K562 (cell line): ENCODE measurements around the gene PCSK7. TPM values are rescaled to one million over a fixed set of nuclear protein-coding genes. Genes with fewer than 3 reads are reported as not detected.

Experiments
- BACH1 ChIP-seq: fragments of 200-800 bp; sonication (Bioruptor generic); IDR thresholded peaks from 2 replicates; pipeline ENCODE4 v1.6.1; 2016; ENCODE audit warnings: missing genetic modification characterization, missing compliant biosample characterization
- BDP1 ChIP-seq: IDR thresholded peaks from 3 replicates; pipeline ENCODE4 v1.6.1; 2011; ENCODE audit not compliant: insufficient read length, insufficient read depth
- CBFB ChIP-seq: sonication (generic); formaldehyde crosslinking; IDR thresholded peaks from 2 replicates; pipeline ENCODE4 v1.4.0; 2020; ENCODE audit warnings: mild to moderate bottlenecking, missing genetic modification reagents
- CBX1 ChIP-seq: sonication (generic); IDR thresholded peaks from 2 replicates; pipeline ENCODE4 v1.6.1; 2016; ENCODE audit warnings: antibody characterized with exemption, low read depth, mild to moderate bottlenecking
- CEBPG ChIP-seq, 3 experiments: fragments of 200-800 bp in 1 of 3; sonication (Bioruptor generic) in 1 of 3; sonication (generic) in 1 of 3; formaldehyde crosslinking in 1 of 3; IDR thresholded peaks in 2 of 3; conservative IDR thresholded peaks in 1 of 3; 2 replicates each; pipeline versions ENCODE4 v1.6.1 to v1.8.0; 2016 to 2022; ENCODE audit warnings: missing compliant biosample characterization in 2 of 3, missing genetic modification characterization in 2 of 3, mild to moderate bottlenecking in 1 of 3, missing genetic modification reagents in 1 of 3
- FOXK2 ChIP-seq, 2 experiments: fragments of 450-650 bp; IDR thresholded peaks in 1 of 2; conservative IDR thresholded peaks in 1 of 2; 2 replicates each; pipeline ENCODE4 v1.6.1; 2016; ENCODE audit warnings: low read depth in 2 of 2, mild to moderate bottlenecking in 1 of 2
- GTF2F1 ChIP-seq: IDR thresholded peaks from 2 replicates; pipeline ENCODE4 v1.6.1; 2011; ENCODE audit warnings: low read depth, low read length, improper control_type of control experiment
- JUN ChIP-seq, 2 experiments: sonication (generic) in 1 of 2; formaldehyde crosslinking in 1 of 2; IDR thresholded peaks; 2 replicates each; pipeline versions ENCODE4 v1.6.1 to v1.8.0; 2012 to 2022; ENCODE audit warnings: borderline replicate concordance in 2 of 2, mild to moderate bottlenecking in 2 of 2, improper control_type of control experiment in 1 of 2, low read depth in 1 of 2, low read length in 1 of 2, missing genetic modification reagents in 1 of 2
- NRF1 ChIP-seq, 2 experiments: fragments of 450-650 bp; IDR thresholded peaks in 1 of 2; conservative IDR thresholded peaks in 1 of 2; 2 replicates each; pipeline ENCODE4 v1.6.1; 2014; ENCODE audit warnings: mild to moderate bottlenecking in 2 of 2
- PTRF ChIP-seq: fragments of 450-650 bp; IDR thresholded peaks from 2 replicates; pipeline ENCODE4 v1.6.1; 2016; ENCODE audit warnings: mild to moderate bottlenecking, missing genetic modification characterization, missing compliant biosample characterization
- SFPQ ChIP-seq: fragments of 200-400 bp; formaldehyde crosslinking; IDR thresholded peaks from 2 replicates; pipeline ENCODE4 v1.6.1; 2017; ENCODE audit warnings: mild to moderate bottlenecking, low read depth, low read length, moderate library complexity
- SIN3A ChIP-seq, 2 experiments: fragments of 150-350 bp in 1 of 2; IDR thresholded peaks; 2 replicates each; pipeline ENCODE4 v1.6.1; 2011 to 2016; ENCODE audit warnings: borderline replicate concordance in 2 of 2, low read depth in 2 of 2, low read length in 2 of 2, mild to moderate bottlenecking in 2 of 2, moderate library complexity in 2 of 2; ENCODE audit not compliant: control insufficient read depth in 1 of 2
- TAF1 ChIP-seq: IDR thresholded peaks from 2 replicates; pipeline ENCODE4 v1.6.1; 2011; ENCODE audit warnings: mild to moderate bottlenecking, low read length, moderate library complexity; ENCODE audit not compliant: insufficient read depth, control insufficient read depth, severe bottlenecking; ENCODE audit errors: extremely low read depth
- TAF9B ChIP-seq: fragments of 450-650 bp; IDR thresholded peaks from 2 replicates; pipeline ENCODE4 v1.6.1; 2018; ENCODE audit warnings: mild to moderate bottlenecking; ENCODE audit not compliant: partially characterized antibody
- ZC3H11A ChIP-seq: IDR thresholded peaks from 2 replicates; pipeline ENCODE4 v1.6.1; 2012; ENCODE audit warnings: low read depth, low read length, improper control_type of control experiment
- ZC3H8 ChIP-seq: fragments of 450-650 bp; IDR thresholded peaks from 2 replicates; pipeline ENCODE4 v1.6.1; 2017
- polyA plus RNA-seq, 8 experiments: library from polyadenylated mRNA; depleted of rRNA in 4 of 8; stranded (reverse) in 5 of 8; unstranded in 3 of 8; fragments of >200 nt; fragmentation: Nextera tagmentation in 2 of 8; fragmentation: Illumina TruSeq in 1 of 8; extraction: Ambion mirVana in 2 of 8; extraction: Trizol in 1 of 8; gene quantifications; 2 replicates each; pipeline versions ENCODE4 v1.2.1 to v1.2.3, GENCODE V29; 2011 to 2014; ENCODE audit warnings: inconsistent platforms in 1 of 8, missing spikeins in 1 of 8
- total RNA-seq, 7 experiments: library from RNA; depleted of rRNA in 6 of 7; stranded (reverse); fragments of >200 nt in 6 of 7; fragmentation: Illumina TruSeq in 2 of 7; extraction: Trizol in 2 of 7; gene quantifications; 2 replicates each; pipeline versions ENCODE4 v1.2.1 to v1.2.3, GENCODE V29; 2011 to 2021; ENCODE audit warnings: low replicate concordance in 1 of 7
- TF ChIP-seq, protein P1 (sequence below): fragments of 250-450 bp; sonication (Bioruptor Pico); IDR thresholded peaks from 2 replicates; pipeline ENCODE4 v1.4.0; 2020; ENCODE audit warnings: mild to moderate bottlenecking, moderate library complexity
- TF ChIP-seq, protein P2 (sequence below): fragments of 250-450 bp; sonication (Bioruptor Pico); IDR thresholded peaks from 2 replicates; pipeline ENCODE4 v1.8.0; 2021; ENCODE audit warnings: borderline replicate concordance, mild to moderate bottlenecking, moderate library complexity; ENCODE audit not compliant: poor library complexity, severe bottlenecking
- TF ChIP-seq, protein P3 (sequence below): fragments of 450-650 bp; formaldehyde crosslinking; IDR thresholded peaks from 2 replicates; pipeline ENCODE4 v1.4.0; 2020; ENCODE audit warnings: mild to moderate bottlenecking, mixed read lengths

Gene PCSK7
- total and polyA plus RNA-seq, 9 of the 15 experiments (the other 6 are each of a cell fraction or from before 2014, with no cell fraction given): 3.1 to 29.2 (median 15.6) TPM

DNA sequence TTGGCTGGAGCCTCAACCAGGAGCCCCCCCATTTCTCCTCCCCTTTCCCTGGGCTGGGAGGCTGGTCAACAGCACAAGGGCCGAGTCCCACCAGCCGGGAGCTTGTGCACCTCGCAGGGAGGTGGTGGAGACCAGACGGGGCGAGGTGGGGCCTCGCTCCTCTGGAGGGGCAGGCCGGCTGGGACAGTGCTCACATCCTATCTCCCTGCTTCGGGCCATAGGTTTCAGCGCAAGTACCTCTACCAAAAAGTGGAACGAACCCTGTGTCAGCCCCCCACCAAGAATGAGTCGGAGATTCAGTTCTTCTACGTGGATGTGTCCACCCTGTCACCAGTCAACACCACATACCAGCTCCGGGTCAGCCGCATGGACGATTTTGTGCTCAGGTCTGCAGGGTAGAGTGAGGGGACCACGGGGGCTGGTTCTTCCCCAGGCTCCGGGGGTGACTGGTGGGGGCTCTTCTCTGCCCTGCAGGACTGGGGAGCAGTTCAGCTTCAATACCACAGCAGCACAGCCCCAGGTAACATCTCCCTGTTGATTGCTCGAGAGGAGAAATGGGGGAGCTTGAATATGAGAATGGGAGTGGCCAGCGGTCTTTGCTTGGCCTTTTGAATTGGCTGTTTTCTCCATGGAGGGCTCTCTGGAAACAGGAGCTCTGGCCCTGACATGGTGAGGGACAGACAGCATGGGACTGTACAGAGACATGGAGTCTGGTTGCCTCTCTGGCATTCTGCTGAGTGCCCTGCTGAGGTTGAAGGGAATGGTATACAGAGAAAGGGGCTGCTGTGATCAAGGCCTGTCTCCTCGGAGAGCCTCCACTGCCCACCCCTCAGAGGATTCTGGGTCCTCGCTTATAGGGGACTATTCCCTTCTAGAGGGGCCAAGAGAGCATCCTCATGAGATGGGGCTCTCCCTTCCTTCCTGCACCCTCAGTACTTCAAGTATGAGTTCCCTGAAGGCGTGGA is 50.0 kb downstream of the PCSK7 start (continued):
- TF ChIP-seq CEBPG (CRISPR knock-in tag; IDR thresholded peaks at IDR 0.05) (peak; percentile 6; the same call in 1 of the 2 replicates), CEBPG (tag; conservative IDR thresholded peaks at IDR 0.05 in 1 of 2, IDR thresholded peaks at IDR 0.05 in 1 of 2) (no peak), ZC3H11A (no peak), TAF1 (no peak), PTRF (tag) (no peak), BACH1 (tag) (no peak), SIN3A (IDR thresholded peaks at IDR 0.05; ENCODE audit: borderline replicate concordance in 2 of 2, control insufficient read depth in 1 of 2, low read depth in 2 of 2, low read length in 2 of 2) (no peak), CBFB (CRISPR knock-in tag) (no peak), GTF2F1 (no peak), CBX1 (0 out of 2 replicates have a peak, but pooled peaks have one; percentile 3), NRF1 (conservative IDR thresholded peaks at IDR 0.05 in 1 of 2, IDR thresholded peaks at IDR 0.05 in 1 of 2) (no peak), SFPQ (no peak), BDP1 (no peak), FOXK2 (conservative IDR thresholded peaks at IDR 0.05 in 1 of 2, IDR thresholded peaks at IDR 0.05 in 1 of 2; ENCODE audit: low read depth in 2 of 2) (no peak), ZC3H8 (no peak), JUN (IDR thresholded peaks at IDR 0.05; ENCODE audit: borderline replicate concordance, low read depth, low read length) (no peak), JUN (CRISPR knock-in tag; IDR thresholded peaks at IDR 0.05; ENCODE audit: borderline replicate concordance) (0 out of 2 replicates have a peak, but pooled peaks have one; percentile 44), TAF9B (no peak)
- TF ChIP-seq, protein P1, sequence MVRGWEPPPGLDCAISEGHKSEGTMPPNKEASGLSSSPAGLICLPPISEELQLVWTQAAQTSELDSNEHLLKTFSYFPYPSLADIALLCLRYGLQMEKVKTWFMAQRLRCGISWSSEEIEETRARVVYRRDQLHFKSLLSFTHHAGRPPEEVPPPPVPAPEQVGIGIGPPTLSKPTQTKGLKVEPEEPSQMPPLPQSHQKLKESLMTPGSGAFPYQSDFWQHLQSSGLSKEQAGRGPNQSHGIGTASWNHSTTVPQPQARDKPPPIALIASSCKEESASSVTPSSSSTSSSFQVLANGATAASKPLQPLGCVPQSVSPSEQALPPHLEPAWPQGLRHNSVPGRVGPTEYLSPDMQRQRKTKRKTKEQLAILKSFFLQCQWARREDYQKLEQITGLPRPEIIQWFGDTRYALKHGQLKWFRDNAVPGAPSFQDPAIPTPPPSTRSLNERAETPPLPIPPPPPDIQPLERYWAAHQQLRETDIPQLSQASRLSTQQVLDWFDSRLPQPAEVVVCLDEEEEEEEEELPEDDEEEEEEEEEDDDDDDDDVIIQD (CRISPR knock-in tag): no peak
- TF ChIP-seq, protein P2, sequence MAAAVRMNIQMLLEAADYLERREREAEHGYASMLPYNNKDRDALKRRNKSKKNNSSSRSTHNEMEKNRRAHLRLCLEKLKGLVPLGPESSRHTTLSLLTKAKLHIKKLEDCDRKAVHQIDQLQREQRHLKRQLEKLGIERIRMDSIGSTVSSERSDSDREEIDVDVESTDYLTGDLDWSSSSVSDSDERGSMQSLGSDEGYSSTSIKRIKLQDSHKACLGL: no peak
- TF ChIP-seq, protein P3, sequence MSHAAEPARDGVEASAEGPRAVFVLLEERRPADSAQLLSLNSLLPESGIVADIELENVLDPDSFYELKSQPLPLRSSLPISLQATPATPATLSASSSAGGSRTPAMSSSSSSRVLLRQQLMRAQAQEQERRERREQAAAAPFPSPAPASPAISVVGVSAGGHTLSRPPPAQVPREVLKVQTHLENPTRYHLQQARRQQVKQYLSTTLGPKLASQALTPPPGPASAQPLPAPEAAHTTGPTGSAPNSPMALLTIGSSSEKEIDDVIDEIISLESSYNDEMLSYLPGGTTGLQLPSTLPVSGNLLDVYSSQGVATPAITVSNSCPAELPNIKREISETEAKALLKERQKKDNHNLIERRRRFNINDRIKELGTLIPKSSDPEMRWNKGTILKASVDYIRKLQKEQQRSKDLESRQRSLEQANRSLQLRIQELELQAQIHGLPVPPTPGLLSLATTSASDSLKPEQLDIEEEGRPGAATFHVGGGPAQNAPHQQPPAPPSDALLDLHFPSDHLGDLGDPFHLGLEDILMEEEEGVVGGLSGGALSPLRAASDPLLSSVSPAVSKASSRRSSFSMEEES (CRISPR knock-in tag): no peak
